NCI-H2107 treated with DMSO at 0.1 percent for 48 hours (cell line): ENCODE results near the gene VANGL1.

Experiments used
- DNase-seq: peaks from one replicate; lab custom pipeline; 2025; ENCODE audit not compliant: unreplicated experiment; lab: John Stamatoyannopoulos, UW

VANGL1 gene

GRCh38 chr1:115732316-115732715 is 90.5 kb downstream of the VANGL1 start:
- no peak for DNase-seq

GRCh38 chr1:115740811-115741210 is 99.0 kb downstream of the VANGL1 start:
- no peak for DNase-seq

- no peak for DNase-seq
Observed at GRCh38 chr1:115744646-115745275, 103.0 kb downstream of the VANGL1 start.

- no peak for DNase-seq
Observed at GRCh38 chr1:115746021-115746690, 104.4 kb downstream of the VANGL1 start.
